ENCODE data around the gene GCC2.
"Not testable (repeated sequence)": the region's sequence is repeated elsewhere in the genome, so short reads cannot be mapped to it uniquely, and the experiment has no call there.

The GCC2 gene

GRCh38 chr2:108525258-108525657 lies 76.3 kb downstream of the GCC2 start:
- not testable (repeated sequence) for DNase-seq

GRCh38 chr2:108531674-108532055 lies 82.7 kb downstream of the GCC2 start:
- DNase-seq, result no peak

- DNase-seq, result peak; percentile 79
These were observed 85.0 kb downstream of the GCC2 start, which contains the start of gene LIMS1 for GRCh38 chr2:108533832-108534583. TSS of gene LIMS1 (plus strand) at chr2:108534470. CDS start at chr2:108534563, 93 bp downstream.

- peak; percentile 8 for DNase-seq
These were observed 85.8 kb downstream of the GCC2 start for GRCh38 chr2:108534584-108535356.

- no peak for DNase-seq
These were observed 86.3 kb downstream of the GCC2 start for GRCh38 chr2:108535357-108535631.

- no peak for DNase-seq
These were observed 87.3 kb downstream of the GCC2 start for GRCh38 chr2:108536133-108536780.

GRCh38 chr2:108536911-108537310 lies 87.9 kb downstream of the GCC2 start:
- no peak for DNase-seq

GRCh38 chr2:108538000-108538625 lies 89.1 kb downstream of the GCC2 start:
- no peak for DNase-seq

- DNase-seq, result no peak
These were observed 92.4 kb downstream of the GCC2 start for GRCh38 chr2:108541451-108541850.

- DNase-seq, result no peak
These were observed 93.1 kb downstream of the GCC2 start for GRCh38 chr2:108542071-108542470.

- DNase-seq, result no peak
These were observed 98.6 kb downstream of the GCC2 start for GRCh38 chr2:108547606-108548005.

- DNase-seq, result no peak
These were observed 99.4 kb downstream of the GCC2 start for GRCh38 chr2:108548208-108549003.

GRCh38 chr2:108552566-108552965 lies 103.6 kb downstream of the GCC2 start:
- no peak for DNase-seq

GRCh38 chr2:108553209-108553919 lies 104.4 kb downstream of the GCC2 start:
- no peak for DNase-seq

GRCh38 chr2:108554528-108554927 lies 105.5 kb downstream of the GCC2 start:
- DNase-seq, result no peak

GRCh38 chr2:108555572-108555971 lies 106.6 kb downstream of the GCC2 start:
- no peak for DNase-seq

- DNase-seq, result not testable (repeated sequence)
These were observed 107.6 kb downstream of the GCC2 start for GRCh38 chr2:108556581-108556980.
